H1 (cell line): ENCODE results near the gene RNGTT. TPM values are rescaled to one million over a fixed set of nuclear protein-coding genes. Genes with fewer than 3 reads are reported as not detected.

Experiments used
- CTCF ChIA-PET: fragments of 300-600 bp; sonication (Branson Sonifier 250); formaldehyde crosslinking; loops from one replicate; lab custom pipeline; 2021; ENCODE audit not compliant: partially characterized antibody; lab: Charles Lee
- POLR2A ChIA-PET: fragments of 300-600 bp; sonication (Branson Sonifier 250); formaldehyde crosslinking; loops from one replicate; lab custom pipeline; 2021; ENCODE audit warnings: inconsistent platforms; ENCODE audit not compliant: partially characterized antibody; lab: Charles Lee
- DNase-seq, 2 experiments: peaks; one replicate each; pipeline versions ENCODE4 v3.0.0 to v3.0.0-alpha.2; 2010 to 2022; ENCODE audit warnings: low spot score in 2 of 2, low read depth in 1 of 2, mixed read lengths in 1 of 2
- FAIRE-seq: peaks from 2 replicates; lab custom pipeline; 2011; peaks lifted over from hg19 to GRCh38; lab: Jason Lieb, UNC
- H2AFZ ChIP-seq: 2 replicates; pipeline ENCODE4 v1.8.1; 2012; ENCODE audit warnings: low read length, inconsistent platforms
- H2AK5ac ChIP-seq: 2 replicates; pipeline ENCODE4 v1.6.1; 2013; ENCODE audit warnings: low read depth, low read length
- H2BK120ac ChIP-seq: replicated peaks from 2 replicates; pipeline ENCODE3; 2013; ENCODE audit warnings: low read depth, low read length, inconsistent platforms
- H2BK12ac ChIP-seq: 2 replicates; pipeline ENCODE4 v1.6.1; 2013; ENCODE audit warnings: low read depth, low read length
- H2BK15ac ChIP-seq: 2 replicates; pipeline ENCODE4 v1.6.1; 2013; ENCODE audit warnings: low read length
- H2BK20ac ChIP-seq: 2 replicates; pipeline ENCODE4 v1.6.1; 2013; ENCODE audit warnings: low read length
- H2BK5ac ChIP-seq: 2 replicates; pipeline ENCODE4 v1.6.1; 2013; ENCODE audit warnings: low read depth, low read length
- H3K14ac ChIP-seq: 2 replicates; pipeline ENCODE4 v1.6.1; 2013; ENCODE audit warnings: inconsistent platforms; ENCODE audit not compliant: insufficient read length
- H3K18ac ChIP-seq: 2 replicates; pipeline ENCODE4 v1.6.1; 2013; ENCODE audit warnings: low read length; ENCODE audit errors: extremely low read depth
- H3K23ac ChIP-seq: 2 replicates; pipeline ENCODE4 v1.6.1; 2013; ENCODE audit warnings: inconsistent platforms; ENCODE audit not compliant: insufficient read length
- H3K23me2 ChIP-seq: 2 replicates; pipeline ENCODE4 v1.6.1; 2013; ENCODE audit warnings: low read depth, low read length
- H3K27ac ChIP-seq: 2 replicates; pipeline ENCODE4 v1.6.1; 2011; ENCODE audit warnings: low read depth, low read length, inconsistent platforms
- H3K27me3 ChIP-seq, 4 experiments: replicated peaks in 1 of 4; 1 replicate in 1 of 4; 2 replicates in 3 of 4; pipeline versions ENCODE4 v1.6.1 to v1.8.1; 2011 to 2013; ENCODE audit warnings: low read length in 3 of 4, mild to moderate bottlenecking in 3 of 4, inconsistent platforms in 2 of 4, mixed read lengths in 2 of 4, moderate library complexity in 1 of 4; ENCODE audit not compliant: control insufficient read depth in 3 of 4, insufficient read depth in 3 of 4; ENCODE audit errors: extremely low read depth in 1 of 4
- H3K36me3 ChIP-seq, 4 experiments: 2 replicates each; pipeline versions ENCODE4 v1.6.1 to v1.8.1; 2011 to 2013; ENCODE audit warnings: mild to moderate bottlenecking in 4 of 4, low read length in 3 of 4, moderate library complexity in 2 of 4, control low read depth in 1 of 4, inconsistent platforms in 1 of 4; ENCODE audit not compliant: insufficient read depth in 4 of 4, control insufficient read depth in 2 of 4
- H3K4ac ChIP-seq: replicated peaks from 2 replicates; pipeline ENCODE3; 2013; ENCODE audit warnings: low read length, low read depth, mixed read lengths, inconsistent platforms; ENCODE audit not compliant: insufficient read length
- H3K4me1 ChIP-seq, 4 experiments: replicated peaks in 1 of 4; 1 replicate in 1 of 4; 2 replicates in 3 of 4; pipeline versions ENCODE4 v1.6.1 to v1.8.1; 2011 to 2013; ENCODE audit warnings: low read length in 3 of 4, inconsistent platforms in 2 of 4, mixed read lengths in 1 of 4; ENCODE audit not compliant: insufficient read depth in 4 of 4, control insufficient read depth in 3 of 4
- H3K4me2 ChIP-seq, 2 experiments: 2 replicates each; pipeline versions ENCODE4 v1.6.1 to v1.8.1; 2011 to 2013; ENCODE audit warnings: low read depth in 2 of 2, low read length in 2 of 2, control low read depth in 1 of 2, inconsistent platforms in 1 of 2, mild to moderate bottlenecking in 1 of 2; ENCODE audit not compliant: insufficient read depth in 1 of 2
- H3K4me3 ChIP-seq, 4 experiments: fragments of 200-600, 300-600 bp in 1 of 4; sonication (generic), shearing (Covaris generic), sonication (Bioruptor Twin) in 1 of 4; 2 replicates each; pipeline versions ENCODE4 v1.5.1 to v1.8.1; 2011 to 2016; ENCODE audit warnings: low read length in 4 of 4, low read depth in 3 of 4, control low read depth in 2 of 4, inconsistent platforms in 2 of 4, mild to moderate bottlenecking in 2 of 4, mixed read lengths in 1 of 4, moderate library complexity in 1 of 4; ENCODE audit not compliant: insufficient read depth in 2 of 4; ENCODE audit errors: extremely low read depth in 1 of 4
- H3K56ac ChIP-seq: replicated peaks from 2 replicates; pipeline ENCODE3; 2013; ENCODE audit warnings: low read depth, mild to moderate bottlenecking, mixed read lengths, low read length, inconsistent platforms; ENCODE audit not compliant: insufficient read length
- H3K79me1 ChIP-seq: 2 replicates; pipeline ENCODE4 v1.6.1; 2013; ENCODE audit warnings: low read depth, low read length, control low read depth
- H3K79me2 ChIP-seq, 2 experiments: 2 replicates each; pipeline versions ENCODE4 v1.6.1 to v1.8.1; 2012 to 2013; ENCODE audit warnings: low read length in 2 of 2, mild to moderate bottlenecking in 2 of 2, inconsistent platforms in 1 of 2; ENCODE audit not compliant: insufficient read depth in 2 of 2, control insufficient read depth in 1 of 2
- H3K9ac ChIP-seq, 4 experiments: replicated peaks in 1 of 4; 1 replicate in 1 of 4; 2 replicates in 3 of 4; pipeline versions ENCODE4 v1.6.1 to v1.8.1; 2011 to 2013; ENCODE audit warnings: low read depth in 3 of 4, low read length in 3 of 4, control low read depth in 2 of 4, mild to moderate bottlenecking in 2 of 4, moderate library complexity in 2 of 4, inconsistent platforms in 1 of 4; ENCODE audit errors: extremely low read depth in 1 of 4
- H3K9me3 ChIP-seq, 2 experiments: 2 replicates each; pipeline versions ENCODE4 v1.6.1 to v1.8.1; 2012 to 2013; ENCODE audit warnings: mild to moderate bottlenecking in 2 of 2, moderate library complexity in 2 of 2, control low read depth in 1 of 2, inconsistent platforms in 1 of 2, low read depth in 1 of 2, low read length in 1 of 2, mixed read lengths in 1 of 2; ENCODE audit not compliant: insufficient read depth in 2 of 2
- H4K20me1 ChIP-seq, 2 experiments: replicated peaks in 1 of 2; 2 replicates each; pipeline versions ENCODE3 to v1.8.1; 2011 to 2013; ENCODE audit warnings: inconsistent platforms in 2 of 2, low read length in 2 of 2, mild to moderate bottlenecking in 1 of 2; ENCODE audit not compliant: insufficient read depth in 2 of 2, control insufficient read depth in 1 of 2
- H4K5ac ChIP-seq: 2 replicates; pipeline ENCODE4 v1.6.1; 2013; ENCODE audit warnings: low read length, low read depth, mixed read lengths, inconsistent platforms; ENCODE audit not compliant: insufficient read length
- H4K8ac ChIP-seq: 2 replicates; pipeline ENCODE4 v1.8.0; 2013; ENCODE audit warnings: mild to moderate bottlenecking, moderate library complexity, low read length, inconsistent platforms; ENCODE audit not compliant: insufficient read depth; ENCODE audit errors: extremely low read depth
- H4K91ac ChIP-seq: replicated peaks from 2 replicates; pipeline ENCODE3; 2013; ENCODE audit warnings: low read length, mixed read lengths, inconsistent platforms; ENCODE audit not compliant: insufficient read length
- CREB1 ChIP-seq: IDR thresholded peaks from 2 replicates; pipeline ENCODE4 v1.6.1; 2012; ENCODE audit warnings: inconsistent platforms
- WGBS, 2 experiments: shearing (Covaris generic) in 1 of 2; methylation state at CpG; one replicate each; pipeline versions ENCODE4 v1.1.6 to v1.1.7; 2013 to 2015; ENCODE audit warnings: low lambda C conversion rate in 2 of 2, mixed read lengths in 2 of 2, inconsistent platforms in 1 of 2, low coverage in 1 of 2, missing lambda C conversion rate in 1 of 2; ENCODE audit not compliant: insufficient replicate concordance in 2 of 2, insufficient coverage in 1 of 2, insufficient read length in 1 of 2; ENCODE audit errors: extremely low coverage in 1 of 2, missing lambda C conversion rate in 1 of 2; 5-methylcytosine and 5-hydroxymethylcytosine counted together
- polyA plus RNA-seq, 7 experiments: library from polyadenylated mRNA; depleted of rRNA in 3 of 7; stranded (reverse) in 5 of 7; unstranded in 2 of 7; fragments of >200 nt in 5 of 7; fragments of 200-250 nt in 2 of 7; gene quantifications; 1 replicate in 5 of 7; 2 replicates in 1 of 7; 4 replicates in 1 of 7; pipeline versions ENCODE4 v1.2.1 to v1.2.3, GENCODE V29; 2011 to 2013; ENCODE audit warnings: missing spikeins in 2 of 7, mixed read lengths in 2 of 7
- total RNA-seq: library from RNA; stranded (reverse); fragmentation: NEBNext Ultra II Directional; extraction: Animal tissue kit (Norgen Biotek cat#: 25700); gene quantifications from 2 replicates; pipeline ENCODE4 v1.2.1, GENCODE V29; 2021

RNGTT gene
- total and polyA plus RNA-seq, 2 of the 8 experiments (the other 6 are each of a cell fraction or from before 2014, with no cell fraction given) = 3.6 to 21.2 TPM

DNA sequence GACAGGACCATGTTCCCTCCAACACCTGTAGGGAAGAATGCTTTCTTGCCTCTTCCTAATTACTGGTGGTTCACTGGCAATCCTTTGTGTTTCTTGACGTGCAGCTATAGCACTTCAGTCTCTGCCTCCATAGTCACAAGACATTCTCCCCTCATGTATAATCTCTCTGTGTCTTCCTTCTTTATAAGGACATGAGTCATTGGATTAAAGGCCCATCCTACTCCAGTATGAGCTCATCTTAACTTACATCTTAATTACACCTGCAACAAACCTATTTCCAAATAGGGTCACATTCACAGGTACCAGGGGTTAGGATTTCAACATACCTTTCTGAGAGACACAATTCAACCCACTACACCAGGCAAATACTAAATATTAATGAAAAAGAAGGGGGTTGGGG, 213.6 kb downstream of the RNGTT start:
- Histone ChIP-seq H2AK5ac (no peak overlapping the region), H3K9ac (no peak overlapping the region), H3K4ac (no peak overlapping the region), H3K18ac (no peak overlapping the region), H3K56ac (no peak overlapping the region), H2BK120ac (no peak overlapping the region), H4K8ac (no peak overlapping the region), H2BK5ac (no peak overlapping the region), H3K79me1 (no peaks in the 10 kb centered on the region), H3K4me2 (no peak overlapping the region), H4K91ac (no peak overlapping the region), H3K23ac (no peak overlapping the region), H2BK15ac (no peak overlapping the region), H3K4me3 (no peak overlapping the region), H3K27me3 (no peaks in the 10 kb centered on the region), H3K23me2 (no peaks in the 10 kb centered on the region), H3K79me2 (no peaks in the 10 kb centered on the region), H2BK20ac (no peak overlapping the region), H3K14ac (no peak overlapping the region), H4K20me1 (no peaks in the 10 kb centered on the region), H3K36me3 (no peaks in the 10 kb centered on the region), H3K4me1 (no peaks in the 10 kb centered on the region), H3K27ac (no peak overlapping the region), H2AFZ (no peak overlapping the region), H4K5ac (no peak overlapping the region), H2BK12ac (no peak overlapping the region), H3K9me3 (no peaks in the 10 kb centered on the region)
- no peak for FAIRE-seq
- 88% methylated on average over 1 of the region's 1 CpG; no CpG with 5 or more reads in 1 of the 2 experiments for WGBS, 2 experiments
- POLR2A ChIA-PET = no interaction called here
- no peak for DNase-seq
- CTCF ChIA-PET = no interaction called here
- no peak for TF ChIP-seq CREB1
